ENCODE measurements around the gene BBS4.
"Not testable (repeated sequence)": the region's sequence is repeated elsewhere in the genome, so short reads cannot be mapped to it uniquely, and the experiment has no call there.

BBS4 gene, protein sequence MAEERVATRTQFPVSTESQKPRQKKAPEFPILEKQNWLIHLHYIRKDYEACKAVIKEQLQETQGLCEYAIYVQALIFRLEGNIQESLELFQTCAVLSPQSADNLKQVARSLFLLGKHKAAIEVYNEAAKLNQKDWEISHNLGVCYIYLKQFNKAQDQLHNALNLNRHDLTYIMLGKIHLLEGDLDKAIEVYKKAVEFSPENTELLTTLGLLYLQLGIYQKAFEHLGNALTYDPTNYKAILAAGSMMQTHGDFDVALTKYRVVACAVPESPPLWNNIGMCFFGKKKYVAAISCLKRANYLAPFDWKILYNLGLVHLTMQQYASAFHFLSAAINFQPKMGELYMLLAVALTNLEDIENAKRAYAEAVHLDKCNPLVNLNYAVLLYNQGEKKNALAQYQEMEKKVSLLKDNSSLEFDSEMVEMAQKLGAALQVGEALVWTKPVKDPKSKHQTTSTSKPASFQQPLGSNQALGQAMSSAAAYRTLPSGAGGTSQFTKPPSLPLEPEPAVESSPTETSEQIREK

DNA sequence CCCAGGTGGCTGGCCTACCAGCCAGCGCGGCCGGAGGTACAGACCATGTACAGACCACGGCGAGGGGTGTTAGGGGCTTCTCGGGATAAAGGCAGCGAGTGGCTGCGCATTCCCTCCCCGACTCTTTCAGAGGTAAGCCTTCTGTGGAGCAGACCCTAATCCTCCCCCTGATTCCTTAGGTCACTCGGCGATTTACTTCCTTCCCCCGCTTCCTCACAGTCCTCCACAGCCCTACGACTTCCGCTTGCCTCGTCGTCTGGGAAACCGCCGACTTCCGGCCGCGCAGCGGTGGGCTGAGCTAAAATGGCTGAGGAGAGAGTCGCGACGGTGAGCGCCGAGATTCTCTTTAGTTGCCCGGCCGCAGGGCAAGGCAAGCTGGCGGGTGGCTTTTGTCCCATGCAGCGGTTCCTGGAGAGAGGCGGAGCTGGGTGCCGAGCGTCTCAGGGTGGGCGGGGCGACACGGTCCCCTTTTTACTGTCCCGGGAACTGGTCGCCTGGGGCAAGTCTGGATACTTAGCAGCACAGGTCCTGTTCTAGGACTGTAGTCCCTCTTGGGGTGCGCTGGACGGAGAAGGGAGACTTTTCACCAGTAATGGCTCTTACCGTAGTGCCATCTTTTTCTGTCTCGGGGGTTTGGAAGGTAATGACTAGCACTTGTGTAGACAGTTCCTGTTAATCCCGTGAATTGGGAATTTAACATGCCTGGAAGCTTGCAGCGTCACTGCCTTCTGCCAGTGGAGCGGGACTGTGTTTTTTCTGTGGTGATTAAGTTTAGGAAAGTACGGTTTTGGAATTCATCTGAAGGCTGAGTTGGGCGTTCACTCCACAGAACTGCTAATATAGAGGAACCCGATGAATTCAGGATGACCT is at the start of gene BBS4, which contains the start of gene HIGD2B:
Gene BBS4 (plus strand): TSS at position 283 of the 870 bp plus-strand sequence. CDS start 21 bp downstream, at position 304.
Gene HIGD2B (minus strand): TSS at position 258 of the 870 bp plus-strand sequence. CDS start 9,808 bp downstream, outside the sequence.
- Histone ChIP-seq H3K4me3 (peak within 1 kb of the TSS; percentile 85), H3K27ac (peak within 1 kb of the TSS; percentile 73 to 94)
- peak; percentile 92 for DNase-seq (ENCODE audit: low spot score)
- TF ChIP-seq, protein P1, sequence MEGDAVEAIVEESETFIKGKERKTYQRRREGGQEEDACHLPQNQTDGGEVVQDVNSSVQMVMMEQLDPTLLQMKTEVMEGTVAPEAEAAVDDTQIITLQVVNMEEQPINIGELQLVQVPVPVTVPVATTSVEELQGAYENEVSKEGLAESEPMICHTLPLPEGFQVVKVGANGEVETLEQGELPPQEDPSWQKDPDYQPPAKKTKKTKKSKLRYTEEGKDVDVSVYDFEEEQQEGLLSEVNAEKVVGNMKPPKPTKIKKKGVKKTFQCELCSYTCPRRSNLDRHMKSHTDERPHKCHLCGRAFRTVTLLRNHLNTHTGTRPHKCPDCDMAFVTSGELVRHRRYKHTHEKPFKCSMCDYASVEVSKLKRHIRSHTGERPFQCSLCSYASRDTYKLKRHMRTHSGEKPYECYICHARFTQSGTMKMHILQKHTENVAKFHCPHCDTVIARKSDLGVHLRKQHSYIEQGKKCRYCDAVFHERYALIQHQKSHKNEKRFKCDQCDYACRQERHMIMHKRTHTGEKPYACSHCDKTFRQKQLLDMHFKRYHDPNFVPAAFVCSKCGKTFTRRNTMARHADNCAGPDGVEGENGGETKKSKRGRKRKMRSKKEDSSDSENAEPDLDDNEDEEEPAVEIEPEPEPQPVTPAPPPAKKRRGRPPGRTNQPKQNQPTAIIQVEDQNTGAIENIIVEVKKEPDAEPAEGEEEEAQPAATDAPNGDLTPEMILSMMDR (IDR thresholded peaks at IDR 0.05) = no peak

DNA sequence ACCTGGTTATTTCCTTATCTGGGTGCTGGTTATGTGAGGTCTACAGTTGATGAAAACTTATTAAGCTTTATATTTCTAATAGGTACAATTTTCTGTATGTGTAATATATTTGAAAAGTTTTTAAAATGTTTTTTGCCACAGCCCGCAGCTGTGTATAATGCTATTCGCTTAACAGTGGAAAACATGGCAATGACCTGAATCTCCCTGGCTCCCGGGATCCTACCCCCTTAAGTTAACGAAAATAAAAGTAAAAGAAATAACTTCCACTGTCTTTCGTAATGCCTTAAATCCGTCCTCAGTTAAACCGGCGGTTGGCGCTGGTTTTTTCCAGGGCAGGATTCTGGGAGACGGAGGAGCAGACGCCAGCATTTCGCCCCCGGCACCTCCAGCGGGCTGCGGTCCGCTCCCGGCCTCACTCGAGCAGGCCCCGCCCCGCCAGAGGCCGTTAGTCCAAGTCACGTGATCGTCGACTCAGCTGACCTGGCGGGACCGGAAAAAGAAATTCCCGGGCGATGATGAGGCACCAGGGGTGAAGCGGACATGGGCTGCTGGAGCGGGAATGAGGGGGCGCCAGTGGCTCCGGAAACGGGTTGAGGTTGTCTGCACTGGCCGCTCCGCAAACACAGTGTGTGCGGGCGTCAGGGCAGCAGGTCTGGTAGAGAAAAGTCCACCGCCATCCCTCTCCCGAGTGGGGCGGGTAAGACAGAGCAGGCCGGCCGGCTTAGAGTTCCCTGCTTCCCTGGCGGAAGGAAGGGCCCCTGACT is 49.3 kb upstream of the BBS4 start:
- Histone ChIP-seq H3K4me3 (peak overlapping the region; percentile 66), H3K27ac (peak overlapping the region in 1 of 2 donors; percentile 51)
- DNase-seq (ENCODE audit: low spot score) = not testable (repeated sequence)

DNA sequence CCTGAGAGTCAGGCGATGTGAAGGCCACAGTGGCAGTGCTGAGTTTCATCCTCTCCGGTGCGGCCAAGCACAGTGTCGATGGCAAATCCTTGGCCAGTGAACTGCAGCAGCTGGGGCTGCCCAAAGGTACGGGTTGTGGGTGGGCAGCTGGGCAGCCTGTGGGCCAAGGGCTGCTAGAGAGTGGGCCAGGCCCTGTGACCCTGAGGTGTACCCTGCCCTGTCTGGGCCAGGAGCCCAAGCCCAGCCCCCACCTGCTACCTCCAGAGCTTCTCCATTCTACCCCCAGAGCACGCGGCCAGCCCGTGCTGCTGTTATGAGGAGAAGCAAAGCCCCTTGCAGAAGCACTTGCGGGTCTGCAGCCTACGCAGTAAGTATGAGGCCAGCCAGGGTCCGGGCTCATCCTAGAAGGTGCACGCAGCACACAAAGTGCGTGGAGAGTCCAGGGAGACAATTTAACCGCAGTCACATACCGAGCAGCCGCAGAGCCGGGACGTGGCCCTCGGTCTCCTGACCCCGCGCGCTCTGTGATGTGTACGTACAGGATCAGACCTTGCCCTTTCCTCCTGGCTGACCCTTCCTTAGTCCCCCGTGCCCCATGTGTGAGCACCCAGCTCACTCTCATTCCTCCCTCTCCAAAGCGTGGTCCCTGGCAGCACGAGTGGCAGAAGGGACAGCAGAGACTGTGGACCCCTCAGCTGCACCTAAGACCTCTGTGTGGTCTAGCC is 46.1 kb upstream of the BBS4 start:
- H3K4me3 ChIP-seq; H3K27ac ChIP-seq; DNase-seq (ENCODE audit: low spot score): not testable (repeated sequence)

DNA sequence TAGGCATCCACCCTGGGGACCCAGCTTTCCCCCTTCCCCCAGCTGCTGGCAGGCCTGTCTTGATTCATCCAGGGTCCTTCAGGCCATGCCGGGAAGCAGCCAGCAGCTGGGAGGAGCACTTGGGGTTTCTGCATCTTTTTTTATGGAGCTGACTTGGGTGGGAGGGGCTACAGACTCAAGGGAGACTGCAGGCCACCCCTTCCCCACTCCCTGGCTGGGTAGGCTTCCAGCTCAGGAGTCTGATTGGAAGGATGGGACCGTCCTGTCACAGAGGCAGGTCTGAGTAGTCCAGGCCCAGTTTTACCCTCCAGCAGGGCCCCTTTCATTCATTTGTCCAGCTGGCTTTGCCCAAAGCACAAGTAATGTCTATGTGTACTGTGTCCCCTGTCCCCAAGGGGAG is 43.7 kb upstream of the BBS4 start:
- DNase-seq (ENCODE audit: low spot score); H3K4me3 ChIP-seq; H3K27ac ChIP-seq: not testable (repeated sequence)

DNA sequence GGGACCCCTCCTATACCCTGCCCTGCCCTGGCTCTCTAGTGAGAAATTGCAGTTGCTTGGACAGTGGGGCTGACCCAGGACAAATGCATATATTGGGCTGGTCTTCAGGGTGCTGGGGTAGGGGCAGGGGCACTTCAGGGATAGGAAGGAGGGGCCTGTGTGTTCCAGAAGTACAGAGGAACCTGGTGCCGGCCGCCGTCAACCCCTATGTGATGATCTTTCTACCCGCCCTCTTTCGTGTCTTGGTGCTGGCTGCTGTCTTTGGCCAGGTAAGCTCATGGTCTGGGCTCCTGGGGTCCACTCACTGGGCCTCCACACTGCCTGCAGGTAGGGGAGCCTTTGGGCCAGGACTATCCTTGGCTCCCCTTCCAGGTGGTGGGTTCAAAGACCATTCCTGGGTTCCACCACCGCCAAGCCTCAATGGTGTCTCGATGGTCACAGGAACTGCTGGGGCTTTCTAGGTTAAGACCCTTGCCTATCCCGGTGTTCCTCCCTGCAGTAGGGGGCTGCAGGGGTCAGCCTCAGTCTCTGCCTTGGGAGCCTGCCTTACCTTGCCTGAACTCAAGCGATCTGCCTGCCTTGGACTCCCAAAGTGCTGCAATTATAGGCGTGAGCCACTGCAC is 37.3 kb upstream of the BBS4 start:
- not testable (repeated sequence) for H3K27ac ChIP-seq; DNase-seq (ENCODE audit: low spot score); H3K4me3 ChIP-seq

DNA sequence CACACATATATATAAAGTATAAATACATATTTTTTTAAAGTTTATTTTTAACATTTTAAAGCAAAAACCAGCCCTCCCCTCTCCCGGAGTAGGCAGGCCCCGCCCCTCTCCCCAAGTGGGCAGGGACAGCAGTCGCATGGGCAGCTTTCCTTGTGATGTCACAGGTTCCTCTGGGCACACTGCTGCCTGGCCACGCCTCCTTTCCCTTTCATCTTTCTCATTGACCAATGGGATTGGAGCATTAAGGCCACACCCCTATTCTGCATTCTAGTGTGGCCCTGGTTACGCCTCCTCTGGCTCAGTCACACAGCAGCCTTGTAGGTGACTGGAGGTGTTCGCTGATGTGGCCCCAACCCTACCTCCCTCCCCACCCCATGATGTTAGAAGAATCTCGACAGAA is 31.6 kb upstream of the BBS4 start, which contains the start of gene GOLGA6B:
Gene GOLGA6B (plus strand): TSS at position 301 of the 400 bp plus-strand sequence. CDS start 41 bp downstream, at position 342.
- not testable (repeated sequence) for H3K4me3 ChIP-seq; H3K27ac ChIP-seq; DNase-seq (ENCODE audit: low spot score)

DNA sequence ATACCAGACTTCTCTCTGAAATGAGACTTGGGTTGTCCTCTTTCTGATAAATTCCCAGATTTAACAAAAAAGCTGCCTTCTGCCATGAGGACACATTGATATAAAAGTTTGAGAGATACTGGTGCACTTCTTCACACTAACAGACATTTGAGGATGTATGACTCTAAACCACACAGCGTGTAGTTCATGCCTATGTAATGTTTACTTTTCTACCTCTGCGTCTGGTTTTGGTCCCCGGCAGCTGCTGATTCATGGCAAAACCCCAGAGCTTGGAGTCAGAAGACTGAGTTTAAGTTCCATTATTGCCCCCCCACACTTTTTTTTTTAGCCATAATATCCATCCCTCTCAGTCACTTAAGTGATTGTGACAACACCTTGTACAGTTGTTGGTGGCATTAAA is 30.0 kb upstream of the BBS4 start:
- H3K4me3 ChIP-seq; H3K27ac ChIP-seq; DNase-seq (ENCODE audit: low spot score): not testable (repeated sequence)

DNA sequence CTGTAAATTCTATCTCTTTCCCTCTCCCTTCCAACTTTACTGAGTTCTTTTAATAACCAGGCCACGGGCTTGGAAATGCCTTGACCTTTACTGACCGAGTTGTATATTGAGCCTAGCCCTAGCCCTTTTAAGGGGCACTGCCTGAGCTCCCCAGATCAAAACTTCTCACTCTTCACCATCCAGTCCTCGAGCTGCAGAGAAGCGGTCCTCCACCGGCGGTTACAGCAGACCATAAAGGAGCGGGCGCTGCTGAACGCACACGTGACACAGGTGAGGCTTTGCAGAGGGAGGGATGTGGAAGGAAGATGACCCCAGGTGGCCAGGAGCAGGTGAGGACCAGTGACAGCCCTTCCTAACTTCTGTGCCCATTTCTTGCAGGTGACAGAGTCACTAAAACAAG is 24.9 kb upstream of the BBS4 start:
- H3K27ac ChIP-seq; H3K4me3 ChIP-seq; DNase-seq (ENCODE audit: low spot score): not testable (repeated sequence)

DNA sequence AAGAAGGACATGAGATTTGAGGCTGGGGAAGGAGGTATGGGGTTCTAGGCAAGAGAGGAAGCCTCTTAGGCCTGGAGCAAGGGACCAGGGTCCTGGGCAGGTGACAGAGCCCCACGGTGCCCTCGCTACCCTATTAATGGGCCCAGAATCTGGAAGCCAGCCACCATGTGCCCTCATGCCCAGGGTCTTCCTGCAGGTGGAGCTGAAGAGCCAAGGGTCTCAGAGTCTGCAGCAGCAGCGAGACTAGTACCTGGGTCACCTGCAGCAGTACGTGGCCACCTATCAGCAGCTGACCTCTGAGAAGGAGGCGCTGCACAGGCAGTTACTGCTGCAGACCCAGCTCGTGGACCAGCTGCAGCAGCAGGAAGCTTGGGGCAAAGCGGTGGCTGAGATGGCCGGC is 22.1 kb upstream of the BBS4 start:
- H3K27ac ChIP-seq; H3K4me3 ChIP-seq; DNase-seq (ENCODE audit: low spot score): not testable (repeated sequence)

DNA sequence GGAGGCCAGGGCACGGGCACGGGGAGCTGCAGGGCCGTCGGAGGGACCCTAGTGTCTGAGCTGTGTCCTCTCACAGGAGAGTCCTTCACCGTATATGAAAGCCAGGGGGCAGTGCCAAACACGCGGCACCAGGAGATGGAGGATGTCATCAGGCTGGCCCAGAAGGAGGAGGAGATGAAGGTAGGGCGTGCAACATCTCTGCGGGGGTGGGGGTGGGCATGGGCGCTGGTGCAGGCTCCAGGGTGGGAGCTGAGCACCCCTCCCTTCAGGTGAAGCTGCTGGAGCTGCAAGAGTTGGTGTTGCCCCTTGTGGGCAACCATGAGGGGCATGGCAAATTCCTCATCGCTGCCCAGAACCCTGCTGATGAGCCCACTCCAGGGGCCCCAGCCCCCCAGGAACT is 20.3 kb upstream of the BBS4 start:
- H3K4me3 ChIP-seq; H3K27ac ChIP-seq; DNase-seq (ENCODE audit: low spot score): not testable (repeated sequence)

DNA sequence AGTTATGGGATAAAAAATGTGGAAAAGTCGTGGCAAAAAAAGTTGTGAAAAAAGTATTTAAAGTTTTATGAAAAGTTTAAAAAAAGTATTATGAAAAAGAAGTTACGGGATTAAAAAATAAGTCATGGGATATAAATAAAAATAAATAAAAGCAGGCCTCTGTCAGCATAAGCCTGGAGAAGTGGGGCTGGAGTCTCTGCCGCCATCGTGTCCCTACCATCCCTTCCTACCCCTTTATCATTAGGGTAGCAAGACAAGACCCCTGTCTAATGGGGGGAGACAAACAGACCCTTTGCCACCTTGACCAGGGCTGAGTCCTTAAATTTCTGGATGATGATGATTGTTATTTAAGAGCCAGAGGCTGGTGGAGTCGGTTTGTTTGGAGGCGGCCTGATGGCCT is 16.2 kb upstream of the BBS4 start:
- H3K27ac ChIP-seq; H3K4me3 ChIP-seq; DNase-seq (ENCODE audit: low spot score): not testable (repeated sequence)
